ENCODE results near the gene ATXN7L3.

The ATXN7L3 gene

DNA sequence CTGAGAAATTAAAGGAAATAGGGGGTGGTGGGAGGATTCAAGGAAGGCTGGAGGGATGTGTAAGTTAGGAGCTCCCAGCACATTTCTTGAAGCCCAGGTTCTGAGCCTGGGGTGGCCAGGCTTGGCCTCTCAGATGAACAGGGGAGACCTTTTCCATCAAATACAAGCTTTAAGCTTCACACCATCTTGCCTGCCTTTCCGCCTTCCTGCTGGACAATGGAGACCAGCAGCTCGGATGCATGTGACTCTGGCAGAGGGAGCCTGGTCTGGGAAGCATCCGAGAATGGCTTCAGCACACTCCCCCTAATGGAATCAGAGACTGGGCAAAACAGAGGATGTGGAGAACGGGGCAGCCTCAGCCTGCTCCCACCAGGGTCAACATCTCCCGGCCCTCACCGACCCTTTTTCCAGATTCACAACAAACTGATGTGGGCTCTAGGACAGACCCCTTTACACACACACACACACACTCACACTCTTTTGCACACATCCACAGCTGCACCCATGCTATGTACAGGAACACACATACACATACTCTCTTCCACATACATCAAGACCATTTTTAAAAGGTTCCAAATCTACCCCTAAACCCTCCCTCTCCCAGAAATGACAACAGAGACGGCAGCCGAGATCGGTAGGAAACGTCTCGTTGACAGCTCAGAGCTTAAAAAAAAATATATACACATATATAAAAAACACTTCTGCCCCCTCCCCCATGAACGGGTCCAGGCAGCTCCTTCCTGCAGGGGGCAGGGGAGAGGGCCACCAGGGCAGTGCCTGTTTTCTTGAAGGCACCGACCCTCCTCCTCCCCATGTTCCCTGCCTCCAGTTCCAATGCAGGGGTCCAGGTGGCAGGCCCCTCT lies 6.5 kb upstream of the ATXN7L3 start:
- in situ Hi-C loops (cut with MboI; ENCODE audit: low pct_unique_long_range_greater_than_20kb, low sequenced_read_pairs) = no loop called here
- DNase-seq = no peak

DNA sequence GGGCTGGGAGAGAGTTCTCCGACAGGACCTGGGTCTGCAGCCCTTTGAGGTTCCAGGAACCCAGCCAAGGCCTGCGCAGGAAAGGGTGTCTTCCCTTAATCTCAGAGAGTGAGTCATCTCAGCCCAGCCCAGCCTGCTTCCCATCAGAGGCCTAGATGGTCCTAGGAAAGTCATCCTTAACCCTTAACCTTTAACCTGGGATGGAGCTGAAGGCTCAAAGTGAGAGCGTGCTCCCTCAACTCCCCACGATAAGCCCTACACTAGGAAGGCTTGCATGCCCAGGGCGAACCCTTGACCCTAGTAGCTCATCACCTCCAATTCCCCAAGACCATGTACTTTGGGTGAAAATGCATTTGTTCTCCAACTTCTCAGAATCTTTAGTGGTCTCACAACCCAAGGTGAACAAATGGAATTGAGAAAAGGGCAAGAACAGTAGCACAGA lies 4.8 kb upstream of the ATXN7L3 start:
- in situ Hi-C loops (cut with MboI; ENCODE audit: low pct_unique_long_range_greater_than_20kb, low sequenced_read_pairs) = no loop called here

DNA sequence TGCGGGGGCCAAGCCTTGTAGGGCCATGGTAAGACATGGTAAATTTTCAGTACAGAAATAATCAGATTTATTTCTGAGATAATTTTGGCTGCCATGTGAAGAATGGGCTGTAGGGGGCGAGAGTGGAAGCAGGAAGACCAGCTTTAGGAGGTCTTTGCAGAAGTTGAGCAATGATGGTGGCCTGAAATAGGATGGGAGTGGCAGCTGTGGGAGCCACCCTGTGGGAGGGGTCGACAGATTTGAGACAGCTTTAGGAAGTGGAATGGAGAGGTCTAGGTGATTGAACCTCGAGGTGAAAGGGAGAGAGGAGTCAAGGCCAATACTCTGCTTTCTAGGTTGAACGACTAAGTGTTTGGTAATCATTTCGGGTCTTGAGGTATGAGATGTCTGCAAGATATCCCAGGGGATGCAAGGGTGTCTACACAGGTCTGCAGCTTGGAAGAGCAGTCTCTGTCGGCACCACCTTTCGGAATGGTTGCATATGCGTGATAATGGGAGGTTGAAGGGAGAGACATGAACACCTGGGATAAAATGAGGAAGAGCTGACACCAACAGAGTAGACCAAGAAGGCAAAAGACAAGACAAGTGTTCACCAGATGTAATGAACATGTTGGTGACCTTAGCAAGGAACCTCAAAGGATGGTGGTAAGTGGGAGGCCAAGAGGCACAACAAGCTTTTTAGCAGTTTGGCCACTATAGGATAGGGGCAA lies 4.2 kb upstream of the ATXN7L3 start:
- in situ Hi-C loops (cut with MboI; ENCODE audit: low pct_unique_long_range_greater_than_20kb, low sequenced_read_pairs) = no loop called here
- peak; percentile 94 for DNase-seq

More for the DNA sequence above, 4.8 kb upstream of the ATXN7L3 start:
- DNase-seq = no peak

DNA sequence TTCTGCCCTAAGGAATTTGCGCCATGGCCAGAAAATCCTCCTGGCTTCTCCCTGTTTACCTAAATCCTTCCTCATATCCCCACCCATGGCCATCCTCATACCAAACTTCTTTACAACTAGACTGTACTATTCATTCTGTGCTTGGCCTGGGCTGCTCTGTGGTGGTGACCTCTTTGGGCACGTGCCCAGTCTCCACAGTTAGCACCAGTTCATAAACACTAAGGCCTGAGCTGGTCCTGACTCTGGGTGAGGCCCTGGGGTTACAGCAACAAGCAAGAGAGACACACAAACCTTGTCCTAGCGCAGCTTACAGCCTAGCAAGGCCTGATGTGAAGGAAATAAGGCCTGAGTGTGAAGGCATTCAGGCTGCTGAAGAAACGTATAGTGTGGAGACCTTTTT lies 3.1 kb upstream of the ATXN7L3 start:
- in situ Hi-C loops (cut with MboI; ENCODE audit: low pct_unique_long_range_greater_than_20kb, low sequenced_read_pairs) = no loop called here
- no peak for DNase-seq

DNA sequence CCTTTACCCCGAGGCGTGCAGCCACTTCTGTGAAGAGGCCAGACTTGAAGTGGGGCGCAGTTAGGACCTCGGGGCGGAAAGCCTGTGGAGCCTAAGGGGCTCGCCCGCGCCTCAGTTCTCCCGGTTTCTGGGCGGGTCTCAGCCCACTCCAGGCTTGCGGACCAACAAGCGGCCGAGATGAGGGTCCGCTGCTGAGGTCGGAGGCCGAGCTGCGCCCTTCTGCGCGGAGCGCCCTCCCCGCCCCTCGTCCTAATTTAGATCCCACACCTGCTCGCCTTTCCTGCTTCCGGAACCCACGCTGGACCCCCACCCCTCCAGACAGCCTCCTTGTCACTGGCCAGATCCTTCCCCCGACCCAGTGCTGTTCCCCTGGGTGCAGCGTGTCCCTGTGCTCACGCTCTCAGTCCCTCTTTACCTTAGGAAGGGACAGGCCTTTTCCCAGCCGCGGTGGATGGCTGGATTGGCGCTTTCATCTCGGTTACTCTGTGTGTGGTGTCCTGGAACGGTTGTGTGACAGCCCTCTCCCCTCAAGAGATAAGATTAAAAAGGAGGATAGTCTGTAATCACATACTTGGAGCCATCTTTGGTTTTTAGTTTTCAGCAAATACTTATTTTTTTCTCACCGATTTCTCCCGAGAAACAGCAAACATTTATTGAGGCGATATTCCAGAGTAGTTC lies 933 bp upstream of the ATXN7L3 start:
- in situ Hi-C loops (cut with MboI; ENCODE audit: low pct_unique_long_range_greater_than_20kb, low sequenced_read_pairs) = no loop called here
- DNase-seq = no peak

DNA sequence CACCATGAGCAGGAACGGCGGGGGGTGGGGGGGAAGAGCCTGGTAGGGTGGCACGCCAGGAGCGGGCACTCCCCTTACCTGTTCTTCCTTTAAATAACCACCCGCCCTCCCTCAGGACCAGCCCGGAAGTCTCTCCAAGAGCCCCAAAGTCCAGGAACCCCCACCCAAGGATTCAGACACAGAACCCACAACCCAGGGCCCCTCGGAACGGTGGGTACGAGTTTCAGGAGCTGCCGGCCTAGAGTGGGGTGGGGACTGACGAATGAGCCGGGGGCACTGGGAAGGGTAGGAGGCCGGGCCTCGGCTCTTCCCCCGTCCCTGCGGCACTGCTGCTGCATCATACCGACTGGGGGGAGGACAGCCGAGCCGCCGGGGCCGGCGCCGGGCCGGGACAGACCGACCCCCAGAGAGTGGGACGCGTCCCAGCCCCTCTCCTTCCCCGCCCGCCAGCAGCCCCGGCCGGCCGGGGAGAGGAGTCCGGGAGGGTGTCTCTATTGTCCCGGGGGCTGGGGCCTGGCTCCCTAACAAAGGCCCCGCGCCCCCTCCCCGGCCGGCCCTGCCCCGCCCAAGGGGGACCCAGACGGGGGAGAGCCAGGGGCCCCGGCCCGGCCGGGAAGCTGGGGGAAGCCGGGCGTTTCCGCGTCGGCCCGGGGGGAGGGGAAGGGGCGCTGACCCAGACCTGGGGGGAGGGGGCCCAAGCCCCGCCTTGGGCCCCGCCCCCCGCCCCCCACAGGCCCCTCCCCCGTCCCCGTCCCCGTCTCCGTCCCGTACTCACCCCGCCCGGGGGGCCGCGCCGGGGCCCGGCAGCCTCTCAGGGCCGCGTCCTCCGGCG lies 747 bp downstream of the ATXN7L3 start:
- peak; percentile 43 for DNase-seq
- in situ Hi-C loops (cut with MboI; ENCODE audit: low pct_unique_long_range_greater_than_20kb, low sequenced_read_pairs) = no loop called here

DNA sequence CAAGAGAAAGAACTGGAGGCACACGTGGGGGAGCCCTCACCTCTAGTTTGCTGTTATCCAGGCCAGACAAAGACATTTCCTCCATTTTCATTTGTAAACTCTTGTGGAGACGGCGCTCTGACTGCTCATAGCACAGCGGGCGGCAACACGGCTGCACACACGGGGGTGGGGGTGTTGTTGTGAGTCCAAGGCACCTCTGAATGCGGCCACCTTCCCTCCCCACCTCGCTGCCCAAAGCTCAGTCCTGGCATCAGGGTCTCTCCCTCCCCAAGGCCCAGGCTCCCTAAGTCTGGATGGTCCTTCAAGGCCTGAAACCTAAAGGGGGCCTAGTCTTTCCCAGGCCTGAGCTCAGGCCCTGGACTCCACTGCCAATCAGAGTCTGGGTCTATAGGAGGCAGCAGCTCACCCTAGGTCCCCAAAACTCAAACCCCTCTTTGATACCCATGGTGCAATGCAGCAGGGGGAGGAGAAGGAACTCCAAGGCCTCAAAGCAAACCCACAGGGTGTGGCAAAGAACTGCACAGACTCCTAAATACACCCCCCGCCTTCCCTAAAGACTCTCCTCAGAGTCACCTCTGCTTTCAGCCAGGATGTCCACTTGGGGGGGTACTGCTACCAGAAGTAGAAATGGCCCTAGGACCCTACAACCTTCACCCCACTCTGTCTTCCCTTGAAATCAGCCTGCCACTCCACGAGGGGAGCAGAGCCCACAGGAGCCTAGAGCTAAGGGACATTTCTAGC lies 1.5 kb downstream of the ATXN7L3 start:
- DNase-seq = peak; percentile 73
- in situ Hi-C loops (cut with MboI; ENCODE audit: low pct_unique_long_range_greater_than_20kb, low sequenced_read_pairs) = no loop called here

DNA sequence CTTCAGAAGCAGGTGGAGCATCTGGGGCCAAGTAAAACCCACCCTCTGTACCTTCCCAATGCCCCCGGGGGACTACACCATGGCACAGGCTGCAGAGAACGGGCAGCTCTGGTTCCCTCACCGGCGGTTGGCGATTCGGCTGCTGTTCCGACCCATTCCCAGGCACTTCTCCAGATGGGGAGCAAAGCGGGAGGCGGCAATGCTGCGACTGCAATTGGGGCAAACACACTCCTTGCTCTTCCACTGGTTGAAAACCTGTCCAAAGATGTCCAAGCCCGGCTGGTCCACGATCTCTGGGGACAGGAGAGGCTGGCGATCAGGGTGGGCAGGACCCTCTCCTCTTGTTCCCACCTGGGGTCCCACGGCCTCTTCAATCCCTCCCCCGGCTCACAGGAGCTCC lies 2.6 kb downstream of the ATXN7L3 start:
- in situ Hi-C loops (cut with MboI; ENCODE audit: low pct_unique_long_range_greater_than_20kb, low sequenced_read_pairs) = no loop called here
- DNase-seq = no peak

DNA sequence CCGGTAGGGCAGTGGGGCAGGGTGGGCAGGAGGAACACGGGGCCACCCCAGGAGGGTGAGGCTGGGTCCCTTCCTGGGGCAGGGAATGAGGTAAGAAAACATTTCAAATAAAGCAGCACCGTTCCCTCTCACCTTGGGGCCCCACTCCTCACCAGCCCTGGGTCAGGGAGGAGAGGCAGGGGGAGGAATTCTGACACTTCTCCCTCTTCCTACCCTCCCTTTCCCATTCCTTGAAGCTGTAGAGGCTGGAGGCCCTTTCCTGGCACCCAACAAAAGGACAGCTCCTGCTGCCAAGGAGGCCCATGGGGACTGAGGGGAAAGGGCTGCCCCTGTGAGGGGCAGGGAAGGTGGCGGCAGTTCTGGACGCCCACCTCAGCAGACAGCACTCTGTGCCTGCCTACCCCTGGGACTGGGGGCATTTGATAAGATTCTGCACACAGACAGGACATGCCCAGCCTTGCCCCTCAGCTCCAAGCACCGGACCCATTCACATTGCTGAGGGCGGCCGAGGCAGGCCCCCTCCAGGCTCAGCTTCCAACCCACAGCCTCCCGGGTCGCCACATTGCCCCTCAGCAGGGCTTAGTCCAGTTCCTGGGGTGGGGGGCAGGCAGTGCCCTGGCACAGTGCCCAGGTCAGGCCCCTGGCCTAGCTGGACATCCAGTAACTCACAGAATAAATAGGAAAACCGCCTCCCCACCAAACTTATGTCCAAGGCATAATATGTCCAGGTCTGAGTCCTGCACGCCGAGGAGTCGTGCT lies 6.2 kb downstream of the ATXN7L3 start:
- DNase-seq = no peak
- in situ Hi-C loops (cut with MboI; ENCODE audit: low pct_unique_long_range_greater_than_20kb, low sequenced_read_pairs) = no loop called here

DNA sequence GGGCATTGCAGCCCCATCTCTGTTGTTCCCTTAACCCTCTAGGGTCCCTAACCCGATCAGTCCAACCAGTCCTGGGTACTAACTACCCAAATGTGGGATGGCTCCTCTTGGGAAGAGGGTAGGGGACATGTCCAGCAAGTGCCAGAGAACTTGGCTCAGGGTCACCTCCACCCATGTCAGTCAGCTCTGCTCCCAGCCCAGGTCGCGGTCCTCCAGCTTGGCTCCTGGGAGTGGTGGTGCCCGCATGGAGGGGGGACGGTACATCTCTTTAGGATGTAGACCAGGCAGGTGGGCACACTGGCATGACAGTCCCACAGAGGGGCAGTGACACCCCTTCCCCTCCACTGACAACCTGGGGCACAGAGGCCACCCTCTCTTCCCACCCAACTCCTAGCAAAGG lies 6.9 kb downstream of the ATXN7L3 start:
- DNase-seq = no peak
- in situ Hi-C loops (cut with MboI; ENCODE audit: low pct_unique_long_range_greater_than_20kb, low sequenced_read_pairs) = no loop called here

DNA sequence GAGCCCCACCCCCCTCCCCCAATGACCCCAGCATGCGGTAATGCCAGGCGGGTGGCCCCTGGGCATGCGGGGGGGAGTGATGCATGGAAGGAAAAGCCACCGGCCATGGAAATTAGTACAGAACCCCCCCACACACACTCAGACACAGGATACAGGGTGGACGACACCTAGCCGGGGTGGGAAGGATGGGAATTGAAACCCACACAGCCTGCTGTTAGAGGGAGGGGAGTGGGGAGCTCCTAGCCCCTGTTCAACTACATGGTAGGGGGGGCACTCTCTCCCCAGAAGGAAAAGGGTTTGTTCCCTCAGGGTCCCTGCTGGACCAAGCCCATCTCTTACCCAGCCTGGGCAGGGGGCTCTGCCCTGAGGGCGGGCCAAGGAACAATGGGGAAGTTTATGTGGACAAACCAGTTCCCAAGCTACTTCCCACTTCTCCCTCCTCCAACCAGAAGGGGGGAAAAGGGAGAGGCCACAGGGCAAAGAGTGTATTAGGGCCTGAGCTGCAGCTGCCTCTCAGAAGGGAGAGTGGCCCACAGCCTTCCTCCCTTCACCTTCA lies 7.7 kb downstream of the ATXN7L3 start:
- no peak for DNase-seq
- in situ Hi-C loops (cut with MboI; ENCODE audit: low pct_unique_long_range_greater_than_20kb, low sequenced_read_pairs) = no loop called here

DNA sequence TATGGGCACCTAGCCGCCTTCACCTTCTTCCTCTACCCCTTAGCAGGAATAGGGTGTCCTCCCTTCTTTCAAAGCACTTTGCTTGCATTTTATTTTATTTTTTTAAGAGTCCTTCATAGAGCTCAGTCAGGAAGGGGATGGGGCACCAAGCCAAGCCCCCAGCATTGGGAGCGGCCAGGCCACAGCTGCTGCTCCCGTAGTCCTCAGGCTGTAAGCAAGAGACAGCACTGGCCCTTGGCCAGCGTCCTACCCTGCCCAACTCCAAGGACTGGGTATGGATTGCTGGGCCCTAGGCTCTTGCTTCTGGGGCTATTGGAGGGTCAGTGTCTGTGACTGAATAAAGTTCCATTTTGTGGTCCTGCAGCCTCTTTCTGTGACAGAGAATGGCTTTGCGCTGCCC lies 8.3 kb downstream of the ATXN7L3 start:
- no peak for DNase-seq
- in situ Hi-C loops (cut with MboI; ENCODE audit: low pct_unique_long_range_greater_than_20kb, low sequenced_read_pairs) = no loop called here

DNA sequence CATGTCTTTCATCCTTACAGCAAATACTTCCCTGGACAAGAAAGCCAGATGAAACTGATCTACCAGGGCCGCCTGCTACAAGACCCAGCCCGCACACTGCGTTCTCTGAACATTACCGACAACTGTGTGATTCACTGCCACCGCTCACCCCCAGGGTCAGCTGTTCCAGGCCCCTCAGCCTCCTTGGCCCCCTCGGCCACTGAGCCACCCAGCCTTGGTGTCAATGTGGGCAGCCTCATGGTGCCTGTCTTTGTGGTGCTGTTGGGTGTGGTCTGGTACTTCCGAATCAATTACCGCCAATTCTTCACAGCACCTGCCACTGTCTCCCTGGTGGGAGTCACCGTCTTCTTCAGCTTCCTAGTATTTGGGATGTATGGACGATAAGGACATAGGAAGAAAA lies 9.2 kb downstream of the ATXN7L3 start:
- DNase-seq = no peak
- in situ Hi-C loops (cut with MboI; ENCODE audit: low pct_unique_long_range_greater_than_20kb, low sequenced_read_pairs) = no loop called here

DNA sequence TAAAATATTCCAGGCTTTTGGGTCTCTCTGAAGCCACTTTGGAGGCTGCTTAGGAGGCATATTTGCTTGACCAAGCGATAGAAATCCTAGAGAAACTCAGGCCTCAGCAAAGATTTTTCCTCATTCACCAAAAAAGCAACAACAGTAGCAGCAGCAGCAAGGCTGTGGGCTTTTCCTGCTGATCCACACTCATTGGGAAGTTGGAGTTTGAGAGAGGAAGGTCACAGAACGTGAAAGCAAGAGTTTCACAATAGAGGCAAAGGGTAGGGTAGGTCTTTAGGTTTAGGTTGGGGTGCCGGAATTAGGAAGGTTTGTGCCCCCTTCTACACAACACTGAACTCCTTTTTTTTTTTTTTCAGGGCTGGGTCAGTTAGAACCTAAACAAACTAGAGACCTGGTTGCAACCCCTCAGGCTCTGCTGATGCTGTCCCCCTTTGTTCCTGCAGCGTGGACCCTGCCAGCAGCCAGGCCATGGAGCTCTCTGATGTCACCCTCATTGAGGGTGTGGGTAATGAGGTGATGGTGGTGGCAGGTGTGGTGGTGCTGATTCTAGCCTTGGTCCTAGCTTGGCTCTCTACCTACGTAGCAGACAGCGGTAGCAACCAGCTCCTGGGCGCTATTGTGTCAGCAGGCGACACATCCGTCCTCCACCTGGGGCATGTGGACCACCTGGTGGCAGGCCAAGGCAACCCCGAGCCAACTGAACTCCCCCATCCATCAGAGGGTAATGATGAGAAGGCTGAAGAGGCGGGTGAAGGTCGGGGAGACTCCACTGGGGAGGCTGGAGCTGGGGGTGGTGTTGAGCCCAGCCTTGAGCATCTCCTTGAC lies 10.9 kb downstream of the ATXN7L3 start:
- no peak for DNase-seq
- in situ Hi-C loops (cut with MboI; ENCODE audit: low pct_unique_long_range_greater_than_20kb, low sequenced_read_pairs) = no loop called here

DNA sequence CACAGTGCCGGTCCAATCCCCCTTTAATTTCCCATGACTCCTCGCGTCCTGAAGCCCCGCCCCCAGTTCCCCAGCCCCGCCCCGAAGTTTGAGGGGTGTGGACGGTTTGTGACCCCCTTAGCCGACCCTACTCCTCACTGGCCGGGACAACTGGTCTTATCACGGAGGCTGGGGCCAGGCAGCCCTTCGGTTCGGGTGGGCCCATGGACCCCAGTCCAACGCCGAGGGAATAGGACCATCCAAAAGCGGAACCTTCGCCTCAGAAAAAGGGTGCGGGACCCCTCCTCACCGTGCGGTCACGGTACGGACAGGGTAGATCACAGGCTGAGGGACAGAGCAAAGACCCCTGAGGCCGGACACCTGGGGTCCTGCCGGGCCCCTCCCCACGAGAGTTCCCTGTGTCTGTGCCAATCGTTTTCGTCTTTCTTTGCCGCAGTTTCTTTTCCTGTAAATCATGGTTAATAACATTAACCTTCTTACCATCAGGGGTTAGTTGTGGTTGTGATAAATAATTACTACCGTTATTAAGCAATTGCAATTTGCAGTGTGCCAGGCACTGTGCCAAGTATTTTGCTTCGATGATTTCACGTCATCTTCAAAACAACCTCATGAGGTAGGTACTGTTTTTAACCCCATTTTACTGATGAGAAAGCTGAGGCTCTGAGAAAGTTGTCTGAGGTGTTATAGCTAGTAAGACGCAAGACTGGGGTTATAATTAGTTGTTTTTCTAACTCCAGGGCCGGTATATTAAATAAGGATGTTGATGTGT lies 12.4 kb downstream of the ATXN7L3 start:
- in situ Hi-C loops (cut with MboI; ENCODE audit: low pct_unique_long_range_greater_than_20kb, low sequenced_read_pairs) = no loop called here
- no peak for DNase-seq

Data from KBM-7 (cell line).